Keratinocyte (primary cell): ENCODE data around the gene GTF3A. TPM values are rescaled to one million over a fixed set of nuclear protein-coding genes. Genes with fewer than 3 reads are reported as not detected.
"Not testable (repeated sequence)": the region's sequence is repeated elsewhere in the genome, so short reads cannot be mapped to it uniquely, and the experiment has no call there.

Experiments
- DNase-seq: peaks from one replicate; pipeline ENCODE4 v3.0.0-alpha.2; 2011; ENCODE audit warnings: low read depth, missing footprints, low spot score
- FAIRE-seq: peaks from 2 replicates; lab custom pipeline; 2011; peaks lifted over from hg19 to GRCh38; lab: Jason Lieb, UNC
- H2AFZ ChIP-seq: 2 replicates; pipeline ENCODE4 v1.6.0; 2012; ENCODE audit warnings: low read length, control low read depth, inconsistent platforms; ENCODE audit not compliant: control insufficient read depth
- H3K27ac ChIP-seq: 2 replicates; pipeline ENCODE4 v1.5.1; 2011; ENCODE audit warnings: low read length; ENCODE audit not compliant: control insufficient read depth, insufficient read depth
- H3K27me3 ChIP-seq: 3 replicates; pipeline ENCODE4 v1.6.0; 2011; ENCODE audit warnings: low read length; ENCODE audit not compliant: control insufficient read depth, insufficient read depth; ENCODE audit errors: extremely low read depth
- H3K36me3 ChIP-seq, 2 experiments: 2 replicates in 1 of 2; 3 replicates in 1 of 2; pipeline ENCODE4 v1.5.1; 2011; ENCODE audit warnings: low read length in 2 of 2, mild to moderate bottlenecking in 1 of 2; ENCODE audit not compliant: control insufficient read depth in 2 of 2, insufficient read depth in 2 of 2; ENCODE audit errors: extremely low read depth in 1 of 2
- H3K4me1 ChIP-seq: 3 replicates; pipeline ENCODE4 v1.5.1; 2011; ENCODE audit warnings: low read length; ENCODE audit not compliant: control insufficient read depth, insufficient read depth; ENCODE audit errors: extremely low read depth
- H3K4me2 ChIP-seq: 3 replicates; pipeline ENCODE4 v1.6.0; 2011; ENCODE audit warnings: low read depth, low read length; ENCODE audit not compliant: control insufficient read depth, insufficient read depth; ENCODE audit errors: extremely low read depth
- H3K4me3 ChIP-seq, 3 experiments: fragments of 200-600 bp in 1 of 3; sonication (generic) in 1 of 3; 2 replicates in 2 of 3; 3 replicates in 1 of 3; pipeline ENCODE4 v1.5.1; 2011 to 2016; ENCODE audit warnings: low read length in 3 of 3, mild to moderate bottlenecking in 3 of 3, control low read depth in 2 of 3, inconsistent platforms in 1 of 3, low read depth in 1 of 3, mixed read lengths in 1 of 3, mixed run types in 1 of 3, moderate library complexity in 1 of 3; ENCODE audit not compliant: control insufficient read depth in 2 of 3, insufficient read depth in 2 of 3; ENCODE audit errors: extremely low read depth in 1 of 3
- H3K79me2 ChIP-seq: 2 replicates; pipeline ENCODE4 v1.6.0; 2012; ENCODE audit warnings: low read length; ENCODE audit not compliant: control insufficient read depth, insufficient read depth
- H3K9ac ChIP-seq: 3 replicates; pipeline ENCODE4 v1.6.0; 2011; ENCODE audit warnings: low read length; ENCODE audit not compliant: control insufficient read depth, insufficient read depth; ENCODE audit errors: extremely low read depth
- H3K9me1 ChIP-seq: 3 replicates; pipeline ENCODE4 v1.6.0; 2011; ENCODE audit warnings: low read length; ENCODE audit not compliant: control insufficient read depth, insufficient read depth; ENCODE audit errors: extremely low read depth
- H3K9me3 ChIP-seq: 2 replicates; pipeline ENCODE4 v1.5.1; 2012; ENCODE audit warnings: low read depth, low read length; ENCODE audit not compliant: control insufficient read depth
- H4K20me1 ChIP-seq: 3 replicates; pipeline ENCODE4 v1.6.0; 2011; ENCODE audit warnings: low read length; ENCODE audit not compliant: control insufficient read depth, insufficient read depth; ENCODE audit errors: extremely low read depth
- CTCF ChIP-seq, 3 experiments: IDR thresholded peaks in 1 of 3; conservative IDR thresholded peaks in 1 of 3; optimal IDR thresholded peaks in 1 of 3; 2 replicates in 2 of 3; 3 replicates in 1 of 3; pipeline versions ENCODE3 to v1.5.1; 2011; ENCODE audit warnings: low read length in 3 of 3, mild to moderate bottlenecking in 3 of 3, moderate library complexity in 2 of 3, control low read depth in 1 of 3, inconsistent platforms in 1 of 3; ENCODE audit not compliant: insufficient read depth in 2 of 3; ENCODE audit errors: extremely low read depth in 1 of 3
- EZH2 ChIP-seq: IDR thresholded peaks from one replicate; pipeline ENCODE4 v1.6.1; 2012; ENCODE audit warnings: inconsistent platforms, mild to moderate bottlenecking, low read length, moderate library complexity
- dilution Hi-C: fragments of 300-500 bp; cut with MboI; formaldehyde crosslinking; loops from one replicate; pipeline ENCODE4 v1.7.0; 2020; ENCODE audit warnings: low sequenced_read_pairs; ENCODE audit not compliant: extremely low pct_ligation_motif_present
- polyA plus RNA-seq, 5 experiments: library from polyadenylated mRNA; depleted of rRNA in 3 of 5; stranded (reverse) in 3 of 5; stranded (forward) in 1 of 5; unstranded in 1 of 5; fragments of >200 nt; gene quantifications; 1 replicate in 1 of 5; 2 replicates in 3 of 5; 3 replicates in 1 of 5; pipeline versions ENCODE4 v1.2.1 to v1.2.3, GENCODE V29; 2011 to 2012; ENCODE audit warnings: missing spikeins in 2 of 5, low read depth in 1 of 5, low replicate concordance in 1 of 5

The GTF3A gene
- polyA plus RNA-seq, 1 donor (not counting 4 experiments of a cell fraction or from before 2014, with no cell fraction given) = 97.8 TPM

- Histone ChIP-seq H3K27ac (no peak overlapping the region), H3K79me2 (no peaks in the 10 kb centered on the region), H3K4me2 (no peak overlapping the region), H3K27me3 (peaks cover 6% of the 10 kb centered on the region), H3K9ac (no peak overlapping the region), H3K4me3 (no peak overlapping the region), H2AFZ (no peak overlapping the region), H3K9me3 (no peaks in the 10 kb centered on the region), H3K4me1 (peaks cover 11% of the 10 kb centered on the region), H4K20me1 (no peaks in the 10 kb centered on the region), H3K36me3 (no peaks in the 10 kb centered on the region), H3K9me1 (no peaks in the 10 kb centered on the region)
- DNase-seq = no peak
- dilution Hi-C loops = no loop called here
- no peak for FAIRE-seq
- TF ChIP-seq EZH2 (no peak), CTCF (optimal IDR thresholded peaks at IDR 0.05 in 1 of 3, IDR thresholded peaks at IDR 0.05 in 1 of 3, conservative IDR thresholded peaks at IDR 0.05 in 1 of 3; ENCODE audit: extremely low read depth in 1 of 3, insufficient read depth in 2 of 3, low read length in 3 of 3) (no peak)
Measured at GRCh38 chr13:27398360-27398759, 26.1 kb upstream of the GTF3A start.

DNA sequence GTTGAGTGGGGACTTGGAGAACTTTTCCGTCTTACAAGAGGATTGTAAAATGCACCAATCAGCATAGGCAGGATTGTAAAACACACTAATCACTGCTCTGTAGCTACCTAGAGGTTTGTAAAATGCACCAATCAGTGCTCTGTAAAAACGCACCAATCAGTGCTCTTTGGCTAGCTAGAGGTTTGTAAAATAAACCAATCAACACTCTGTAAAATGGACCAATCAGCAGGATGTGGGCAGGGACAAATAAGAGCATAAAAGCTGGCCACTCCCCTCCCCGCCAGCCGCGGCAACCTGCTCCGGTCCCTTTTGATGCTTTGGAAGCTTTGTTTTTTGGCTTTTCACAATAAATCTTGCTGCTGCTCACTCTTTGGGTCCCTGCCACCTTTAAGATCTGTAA, 24.0 kb upstream of the GTF3A start:
- H3K4me3 ChIP-seq, DNase-seq, dilution Hi-C loops, H3K27me3 ChIP-seq, FAIRE-seq, H3K9me3 ChIP-seq, H3K79me2 ChIP-seq, H2AFZ ChIP-seq, H3K4me2 ChIP-seq, H4K20me1 ChIP-seq, H3K27ac ChIP-seq, H3K9ac ChIP-seq, H3K36me3 ChIP-seq, H3K9me1 ChIP-seq: not testable (repeated sequence)
- peaks cover 13% of the 10 kb centered on the region for H3K4me1 ChIP-seq

GRCh38 chr13:27401210-27401609, 23.2 kb upstream of the GTF3A start:
- TF ChIP-seq CTCF (optimal IDR thresholded peaks at IDR 0.05 in 1 of 3, IDR thresholded peaks at IDR 0.05 in 1 of 3, conservative IDR thresholded peaks at IDR 0.05 in 1 of 3; ENCODE audit: extremely low read depth in 1 of 3, insufficient read depth in 2 of 3, low read length in 3 of 3) (no peak), EZH2 (no peak)
- H3K36me3 ChIP-seq = no peaks in the 10 kb centered on the region
- DNase-seq (no peak), FAIRE-seq (no peak)
- no peaks in the 10 kb centered on the region for H3K79me2 ChIP-seq
- H3K9ac ChIP-seq = no peak overlapping the region
- no peak overlapping the region for H3K27ac ChIP-seq
- H3K4me1 ChIP-seq = peaks cover 13% of the 10 kb centered on the region
- H3K27me3 ChIP-seq = peaks cover 3% of the 10 kb centered on the region
- H3K4me2 ChIP-seq = peak overlapping the region; percentile 35
- H3K4me3 ChIP-seq = no peak overlapping the region
- H4K20me1 ChIP-seq = no peaks in the 10 kb centered on the region
- no peaks in the 10 kb centered on the region for H3K9me1 ChIP-seq
- dilution Hi-C loops = no loop called here
- H3K9me3 ChIP-seq = no peaks in the 10 kb centered on the region
- H2AFZ ChIP-seq = peak overlapping the region; percentile 90
